T-helper 1 cell treated with Interleukin-12 subunit alpha and Interleukin-12 subunit beta and Interleukin-4 antibody, amounts not matched to agents 30 μg/mL and 1 μg/mL, for 36 hours (primary cell): Measurements from ENCODE around the gene ZBTB17.
A peak's percentile ranks its signal among the peaks of the same experiment; 100 is the strongest.

ENCODE experiments used
- H3K27ac Mint-ChIP-seq: one replicate; pipeline ENCODE4 v1.8.0; 2021; ENCODE audit warnings: mild to moderate bottlenecking, mixed read lengths
- H3K27me3 Mint-ChIP-seq: one replicate; pipeline ENCODE4 v1.8.0; 2021; ENCODE audit warnings: low read depth, mixed read lengths
- H3K36me3 Mint-ChIP-seq: one replicate; pipeline ENCODE4 v1.8.0; 2021; ENCODE audit warnings: low read depth, mixed read lengths
- H3K4me1 Mint-ChIP-seq: one replicate; pipeline ENCODE4 v1.8.0; 2021; ENCODE audit warnings: low read depth, mixed read lengths
- H3K4me3 Mint-ChIP-seq: one replicate; pipeline ENCODE4 v1.8.0; 2021; ENCODE audit warnings: mild to moderate bottlenecking, moderate library complexity, mixed read lengths
- H3K9me3 Mint-ChIP-seq: one replicate; pipeline ENCODE4 v1.8.0; 2021; ENCODE audit warnings: mixed read lengths

ZBTB17 gene

DNA sequence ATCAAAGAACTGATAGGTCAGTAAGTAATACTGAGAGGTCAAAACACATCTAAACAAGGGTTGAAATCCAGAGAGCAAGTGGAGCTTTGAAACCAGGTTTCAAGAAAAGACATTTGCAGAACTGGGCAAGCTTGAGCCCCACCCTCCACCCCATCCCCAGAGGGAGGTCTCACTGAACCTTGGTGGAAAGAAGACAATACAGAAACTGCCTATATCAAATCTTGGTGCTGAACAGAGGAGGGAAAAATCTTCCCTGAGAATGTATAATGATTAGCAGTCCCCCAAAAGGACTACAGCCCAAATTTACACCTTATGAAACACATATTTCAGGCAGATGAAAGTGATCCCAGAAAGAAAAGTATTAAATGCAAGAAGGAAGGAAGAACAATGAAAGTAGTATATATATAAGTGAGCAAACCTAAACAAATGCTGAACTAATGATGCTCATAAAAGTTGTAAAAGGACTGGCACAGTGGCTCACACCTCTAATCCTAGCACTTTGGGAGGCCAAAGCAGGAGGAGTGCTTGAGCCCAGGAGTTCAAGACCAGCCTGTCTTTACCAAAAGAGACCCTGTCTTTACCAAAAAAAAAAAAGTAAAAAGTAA is 12.4 kb downstream of the ZBTB17 start:
- Mint-ChIP-seq H3K36me3 (peaks cover 24% of the 10 kb centered on the region), H3K4me3 (peak overlapping the region; percentile 65), H3K4me1 (peaks cover 59% of the 10 kb centered on the region)

GRCh38 chr1:15962671-15963362 is 13.1 kb downstream of the ZBTB17 start:
- Mint-ChIP-seq H3K27me3 (no peaks in the 10 kb centered on the region), H3K9me3 (no peaks in the 10 kb centered on the region), H3K4me3 (no peak overlapping the region), H3K27ac (no peak overlapping the region), H3K4me1 (peaks cover 60% of the 10 kb centered on the region), H3K36me3 (peaks cover 22% of the 10 kb centered on the region)

More for the DNA sequence above, 12.4 kb downstream of the ZBTB17 start:
- Mint-ChIP-seq H3K27ac (peak overlapping the region; percentile 50), H3K9me3 (no peaks in the 10 kb centered on the region), H3K27me3 (no peaks in the 10 kb centered on the region)

DNA sequence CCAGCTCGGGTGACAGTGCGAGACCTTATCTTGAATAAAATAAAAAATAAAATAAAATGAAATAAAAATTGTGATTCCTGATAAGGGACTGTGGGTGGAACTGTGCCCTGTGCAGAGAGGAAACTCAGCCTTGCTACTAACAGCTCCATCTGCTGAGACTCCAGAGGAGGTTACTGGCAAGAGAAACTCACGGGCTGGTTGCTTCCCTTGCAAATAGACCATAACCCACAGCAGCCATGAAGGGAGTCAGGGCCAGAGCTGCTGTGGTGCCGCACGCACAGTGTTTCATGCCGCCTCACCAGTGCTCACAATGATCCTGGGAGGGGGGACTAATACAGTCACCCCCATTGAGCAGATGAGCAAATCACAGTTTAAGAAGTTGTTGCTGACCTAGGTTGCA is 13.7 kb downstream of the ZBTB17 start:
- Mint-ChIP-seq H3K9me3 (no peaks in the 10 kb centered on the region), H3K4me3 (no peak overlapping the region), H3K27ac (no peak overlapping the region), H3K4me1 (peaks cover 61% of the 10 kb centered on the region), H3K36me3 (peaks cover 28% of the 10 kb centered on the region), H3K27me3 (no peaks in the 10 kb centered on the region)

DNA sequence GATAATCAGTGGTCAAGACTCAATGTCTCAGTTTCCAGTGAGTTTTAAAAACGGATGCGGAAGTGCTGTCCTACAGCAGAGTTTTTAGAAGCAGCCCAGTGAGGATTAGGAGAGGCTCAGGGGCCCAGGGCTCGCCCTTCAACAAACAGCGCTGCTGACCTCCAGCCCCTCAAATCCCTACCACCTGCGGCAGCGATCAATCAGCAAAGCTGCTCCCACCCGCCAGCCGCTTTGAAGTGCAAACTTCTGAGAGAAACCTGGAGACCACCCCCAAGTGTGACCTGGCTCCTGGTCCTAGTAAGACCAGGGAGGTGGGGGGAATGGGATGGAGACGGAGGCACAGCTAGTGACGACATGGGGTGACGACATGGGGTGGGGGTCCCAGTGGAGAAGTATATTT is 14.4 kb downstream of the ZBTB17 start:
- no peak overlapping the region for H3K4me3 Mint-ChIP-seq
- H3K9me3 Mint-ChIP-seq, result no peaks in the 10 kb centered on the region
- no peak overlapping the region for H3K27ac Mint-ChIP-seq
- H3K27me3 Mint-ChIP-seq, result no peaks in the 10 kb centered on the region
- H3K4me1 Mint-ChIP-seq, result peaks cover 59% of the 10 kb centered on the region
- peaks cover 27% of the 10 kb centered on the region for H3K36me3 Mint-ChIP-seq

DNA sequence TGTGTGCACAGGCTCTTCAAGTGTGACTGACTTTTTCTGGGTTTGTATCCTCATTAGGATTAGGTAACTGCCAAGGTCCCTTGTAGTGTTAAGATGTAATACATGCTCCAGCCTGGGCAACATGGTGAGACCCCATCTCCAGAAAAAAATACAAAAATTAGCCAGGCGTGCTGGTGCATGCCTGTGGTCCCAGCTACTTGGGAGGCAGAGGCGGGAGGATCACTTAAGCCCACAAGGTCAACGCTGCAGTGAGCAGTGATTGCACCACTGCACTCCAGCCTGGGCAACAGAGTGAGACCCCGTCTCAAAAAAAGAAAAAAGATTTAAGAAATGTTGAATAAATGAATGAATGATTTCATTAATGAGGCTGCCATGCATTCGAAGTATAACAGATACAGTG is 15.1 kb downstream of the ZBTB17 start:
- H3K36me3 Mint-ChIP-seq, result peaks cover 28% of the 10 kb centered on the region
- no peaks in the 10 kb centered on the region for H3K27me3 Mint-ChIP-seq
- no peak overlapping the region for H3K27ac Mint-ChIP-seq
- peaks cover 59% of the 10 kb centered on the region for H3K4me1 Mint-ChIP-seq
- no peak overlapping the region for H3K4me3 Mint-ChIP-seq
- no peaks in the 10 kb centered on the region for H3K9me3 Mint-ChIP-seq

- no peaks in the 10 kb centered on the region for H3K9me3 Mint-ChIP-seq
- H3K4me3 Mint-ChIP-seq, result no peak overlapping the region
- H3K4me1 Mint-ChIP-seq, result peaks cover 54% of the 10 kb centered on the region
- no peaks in the 10 kb centered on the region for H3K27me3 Mint-ChIP-seq
- H3K27ac Mint-ChIP-seq, result no peak overlapping the region
- H3K36me3 Mint-ChIP-seq, result peaks cover 32% of the 10 kb centered on the region
Measured at GRCh38 chr1:15959827-15960446, 16.0 kb downstream of the ZBTB17 start.

- H3K27me3 Mint-ChIP-seq, result no peaks in the 10 kb centered on the region
- no peak overlapping the region for H3K4me3 Mint-ChIP-seq
- H3K27ac Mint-ChIP-seq, result peak overlapping the region; percentile 5
- H3K36me3 Mint-ChIP-seq, result peaks cover 30% of the 10 kb centered on the region
- H3K4me1 Mint-ChIP-seq, result peaks cover 53% of the 10 kb centered on the region
- no peaks in the 10 kb centered on the region for H3K9me3 Mint-ChIP-seq
Measured at GRCh38 chr1:15959424-15959823, 16.5 kb downstream of the ZBTB17 start.

DNA sequence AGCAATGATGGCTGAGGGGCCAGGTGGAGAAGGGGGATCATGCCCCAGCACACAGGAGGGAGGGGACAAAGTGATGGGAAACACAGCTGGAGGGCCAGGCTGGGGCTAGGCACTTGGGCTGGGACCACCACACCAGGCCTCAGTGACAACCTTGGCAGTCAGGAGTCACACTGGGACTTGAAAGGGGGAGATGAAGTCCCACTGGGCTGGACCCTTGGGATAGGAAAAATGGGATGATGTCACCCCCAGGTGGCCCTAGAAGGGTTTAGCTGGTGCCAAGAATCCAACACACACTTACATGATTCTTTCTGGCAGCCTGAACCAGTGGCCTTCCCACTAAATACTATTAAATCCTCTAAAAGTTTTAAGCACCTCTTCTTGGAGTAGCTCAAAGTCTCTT is 17.1 kb downstream of the ZBTB17 start:
- Mint-ChIP-seq H3K4me3 (no peak overlapping the region), H3K9me3 (no peaks in the 10 kb centered on the region), H3K4me1 (peaks cover 53% of the 10 kb centered on the region), H3K27me3 (no peaks in the 10 kb centered on the region), H3K36me3 (peaks cover 28% of the 10 kb centered on the region), H3K27ac (no peak overlapping the region)

GRCh38 chr1:15958111-15958510 is 17.8 kb downstream of the ZBTB17 start:
- H3K9me3 Mint-ChIP-seq, result no peaks in the 10 kb centered on the region
- H3K27ac Mint-ChIP-seq, result no peak overlapping the region
- peaks cover 24% of the 10 kb centered on the region for H3K36me3 Mint-ChIP-seq
- H3K4me1 Mint-ChIP-seq, result peaks cover 51% of the 10 kb centered on the region
- H3K27me3 Mint-ChIP-seq, result no peaks in the 10 kb centered on the region
- H3K4me3 Mint-ChIP-seq, result no peak overlapping the region

DNA sequence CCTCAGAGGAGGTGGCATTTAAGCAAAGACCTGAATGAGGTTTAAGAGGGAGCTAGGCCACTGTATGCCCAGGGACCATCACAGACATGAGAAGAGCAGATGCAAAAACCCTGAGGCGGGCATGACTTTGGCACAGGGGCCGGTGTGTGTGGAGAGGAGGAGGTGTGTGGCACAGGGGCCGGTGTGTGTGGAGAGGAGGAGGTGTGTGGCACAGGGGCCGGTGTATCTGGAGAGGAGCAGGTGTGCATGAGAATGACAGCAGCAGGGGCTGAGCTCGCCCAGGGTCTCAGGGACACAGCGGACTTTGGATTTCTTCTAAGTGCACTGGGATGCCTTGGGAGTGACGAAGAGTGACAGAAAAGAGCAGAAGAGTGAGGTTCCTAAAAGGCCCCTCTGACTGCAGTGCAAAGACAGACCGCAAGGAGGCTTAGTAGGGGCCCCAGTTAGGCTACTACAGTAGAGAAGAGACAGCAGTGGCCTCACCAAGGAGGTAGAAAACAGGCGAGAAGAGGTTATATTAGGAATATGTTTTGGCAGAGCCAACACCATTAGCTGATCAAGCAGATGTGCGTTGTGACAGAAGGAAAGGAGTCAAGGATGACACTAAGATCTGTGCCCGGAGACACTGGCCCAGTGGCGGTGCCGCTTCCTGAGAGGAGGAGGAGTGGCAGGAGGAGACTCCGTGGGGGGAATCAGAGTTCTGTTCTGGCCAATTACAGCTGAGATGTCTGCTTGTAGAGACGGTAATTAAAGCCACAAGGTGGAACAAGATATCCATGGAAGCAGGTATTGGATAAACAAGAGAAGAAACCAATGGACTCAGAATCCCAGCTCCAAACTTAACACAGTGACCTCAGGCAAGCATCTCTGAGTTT is 18.4 kb downstream of the ZBTB17 start:
- Mint-ChIP-seq H3K27ac (no peak overlapping the region), H3K4me1 (peaks cover 54% of the 10 kb centered on the region), H3K36me3 (peaks cover 27% of the 10 kb centered on the region), H3K27me3 (no peaks in the 10 kb centered on the region), H3K9me3 (no peaks in the 10 kb centered on the region), H3K4me3 (no peak overlapping the region)

DNA sequence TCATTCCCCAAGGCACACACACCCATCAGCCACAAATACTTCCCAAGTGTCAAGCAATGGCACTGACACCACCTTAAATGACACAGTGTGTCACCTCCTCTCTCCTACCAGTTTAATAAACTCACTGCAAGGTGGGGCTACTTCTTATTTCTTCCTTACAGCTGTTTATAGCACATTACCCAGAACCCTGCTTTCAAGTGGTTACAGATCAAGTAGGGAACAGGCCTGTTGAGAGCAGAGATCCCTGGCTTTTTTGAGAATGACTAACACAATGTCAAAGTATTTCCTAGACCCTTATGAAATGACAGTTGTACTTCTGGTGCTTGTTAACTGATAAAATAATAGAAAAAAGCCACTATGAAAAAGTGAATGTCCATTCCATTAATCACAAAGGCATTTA is 19.8 kb downstream of the ZBTB17 start:
- H3K4me1 Mint-ChIP-seq, result peaks cover 62% of the 10 kb centered on the region
- H3K27ac Mint-ChIP-seq, result peak overlapping the region; percentile 32
- no peaks in the 10 kb centered on the region for H3K9me3 Mint-ChIP-seq
- no peak overlapping the region for H3K4me3 Mint-ChIP-seq
- H3K36me3 Mint-ChIP-seq, result peaks cover 27% of the 10 kb centered on the region
- no peaks in the 10 kb centered on the region for H3K27me3 Mint-ChIP-seq

DNA sequence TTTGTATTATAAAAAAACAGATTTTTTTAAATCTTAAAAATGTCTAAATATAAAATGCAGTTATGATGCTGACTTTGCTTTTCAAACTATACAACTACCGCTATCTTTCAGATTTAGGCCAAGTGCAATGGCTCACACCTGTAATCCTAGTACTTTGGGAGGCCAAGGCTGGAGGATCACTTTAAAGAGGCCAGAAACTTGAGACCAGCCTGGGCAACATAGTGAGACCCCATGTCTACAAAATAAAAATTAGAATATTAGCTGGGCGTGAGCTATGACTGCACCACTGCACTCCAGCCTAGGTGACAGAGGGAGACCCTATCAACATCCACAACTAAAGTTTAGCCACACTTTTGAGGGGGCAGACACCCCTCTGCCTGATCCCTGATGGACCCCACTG is 20.3 kb downstream of the ZBTB17 start:
- H3K27ac Mint-ChIP-seq, result no peak overlapping the region
- H3K4me3 Mint-ChIP-seq, result no peak overlapping the region
- H3K36me3 Mint-ChIP-seq, result peaks cover 27% of the 10 kb centered on the region
- H3K4me1 Mint-ChIP-seq, result peaks cover 68% of the 10 kb centered on the region
- H3K27me3 Mint-ChIP-seq, result no peaks in the 10 kb centered on the region
- no peaks in the 10 kb centered on the region for H3K9me3 Mint-ChIP-seq

GRCh38 chr1:15954316-15954715 is 21.6 kb downstream of the ZBTB17 start:
- no peaks in the 10 kb centered on the region for H3K9me3 Mint-ChIP-seq
- no peak overlapping the region for H3K4me3 Mint-ChIP-seq
- no peaks in the 10 kb centered on the region for H3K27me3 Mint-ChIP-seq
- peaks cover 73% of the 10 kb centered on the region for H3K4me1 Mint-ChIP-seq
- peak overlapping the region; percentile 50 for H3K27ac Mint-ChIP-seq
- H3K36me3 Mint-ChIP-seq, result peaks cover 24% of the 10 kb centered on the region

DNA sequence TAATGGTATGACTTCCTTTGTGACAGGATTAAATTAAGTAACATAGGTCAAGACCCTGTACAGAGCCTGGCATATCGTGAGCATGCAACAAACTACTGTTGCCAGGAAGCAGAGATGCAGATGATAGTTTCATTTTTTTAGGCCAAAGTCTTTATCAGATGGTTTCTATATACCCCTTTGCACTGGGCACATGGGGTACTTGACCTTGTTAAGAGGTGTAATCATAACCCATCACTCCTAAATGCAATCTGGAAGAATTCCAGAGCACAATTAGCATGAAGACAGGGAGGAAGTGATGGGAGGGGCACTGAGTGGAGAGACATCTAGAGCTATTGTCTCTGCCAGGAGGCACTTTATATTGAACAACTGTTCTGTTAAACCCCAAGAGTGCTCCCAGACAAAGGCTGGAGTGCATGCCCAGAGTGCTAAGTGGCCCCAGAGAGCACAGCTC is 22.1 kb downstream of the ZBTB17 start:
- Mint-ChIP-seq H3K27ac (peak overlapping the region; percentile 50), H3K27me3 (no peaks in the 10 kb centered on the region), H3K4me3 (no peak overlapping the region), H3K36me3 (peaks cover 24% of the 10 kb centered on the region), H3K9me3 (no peaks in the 10 kb centered on the region), H3K4me1 (peaks cover 75% of the 10 kb centered on the region)
